Esophagus squamous epithelium (tissue), 5 donors: ENCODE results near the gene CPNE9. TPM values are rescaled to one million over a fixed set of nuclear protein-coding genes. Genes with fewer than 3 reads are reported as not detected.

ENCODE experiments used
- DNase-seq: peaks from one replicate; lab custom pipeline; 2025; lab: John Stamatoyannopoulos, UW
- H3K27ac ChIP-seq, 4 donors: fragments of 200-600 bp; sonication (generic); one replicate each; pipeline ENCODE4 v1.5.1; 2016 to 2019; ENCODE audit warnings: mild to moderate bottlenecking in 1 of 4
- H3K27me3 ChIP-seq, 4 donors: fragments of 200-600 bp; sonication (generic); 1 replicate in 3 of 4; 2 replicates in 1 of 4; pipeline versions ENCODE4 v1.5.1 to v1.6.0; 2017 to 2021; ENCODE audit warnings: antibody characterized with exemption in 1 of 4
- H3K36me3 ChIP-seq, 3 donors: fragments of 200-600 bp; sonication (generic); one replicate each; pipeline ENCODE4 v1.5.1; 2016 to 2019
- H3K4me1 ChIP-seq, 3 donors: fragments of 200-600 bp; sonication (generic); one replicate each; pipeline ENCODE4 v1.5.1; 2017 to 2019
- H3K4me3 ChIP-seq, 4 donors: fragments of 200-600 bp; sonication (generic); 1 replicate in 3 of 4; 2 replicates in 1 of 4; pipeline ENCODE4 v1.5.1; 2016 to 2019; ENCODE audit warnings: mild to moderate bottlenecking in 2 of 4, moderate library complexity in 1 of 4
- H3K9me3 ChIP-seq, 3 donors: fragments of 200-600 bp; sonication (generic); one replicate each; pipeline ENCODE4 v1.5.1; 2016 to 2019
- CTCF ChIP-seq, 6 experiments: fragments of 450-650 bp in 4 of 6; fragments of 200-600 bp in 2 of 6; sonication (generic) in 2 of 6; IDR thresholded peaks; one replicate each; pipeline ENCODE4 v1.5.1; 2016 to 2019; ENCODE audit warnings: antibody characterized with exemption in 6 of 6, mild to moderate bottlenecking in 4 of 6, moderate library complexity in 4 of 6
- POLR2A ChIP-seq, 4 donors: fragments of 450-650 bp; IDR thresholded peaks; one replicate each; pipeline ENCODE4 v1.6.1; 2017; ENCODE audit warnings: antibody characterized with exemption in 4 of 4, mild to moderate bottlenecking in 4 of 4, moderate library complexity in 3 of 4
- WGBS, 2 donors: methylation state at CpG; one replicate each; pipeline ENCODE4 v1.1.5; 2018; 5-methylcytosine and 5-hydroxymethylcytosine counted together
- intact Hi-C: fragments of 100-400 bp; cut with DNase I; formaldehyde crosslinking; loops from one replicate; pipeline ENCODE4 v1.15.0; 2022
- total RNA-seq, 4 donors: library from RNA; depleted of rRNA; stranded (reverse); fragments of >200 nt; gene quantifications; one replicate each; pipeline ENCODE4 v1.1.0, GENCODE V29; 2016
- donor health status: DM: yes; HTN: yes; CAD: no.

The CPNE9 gene, protein sequence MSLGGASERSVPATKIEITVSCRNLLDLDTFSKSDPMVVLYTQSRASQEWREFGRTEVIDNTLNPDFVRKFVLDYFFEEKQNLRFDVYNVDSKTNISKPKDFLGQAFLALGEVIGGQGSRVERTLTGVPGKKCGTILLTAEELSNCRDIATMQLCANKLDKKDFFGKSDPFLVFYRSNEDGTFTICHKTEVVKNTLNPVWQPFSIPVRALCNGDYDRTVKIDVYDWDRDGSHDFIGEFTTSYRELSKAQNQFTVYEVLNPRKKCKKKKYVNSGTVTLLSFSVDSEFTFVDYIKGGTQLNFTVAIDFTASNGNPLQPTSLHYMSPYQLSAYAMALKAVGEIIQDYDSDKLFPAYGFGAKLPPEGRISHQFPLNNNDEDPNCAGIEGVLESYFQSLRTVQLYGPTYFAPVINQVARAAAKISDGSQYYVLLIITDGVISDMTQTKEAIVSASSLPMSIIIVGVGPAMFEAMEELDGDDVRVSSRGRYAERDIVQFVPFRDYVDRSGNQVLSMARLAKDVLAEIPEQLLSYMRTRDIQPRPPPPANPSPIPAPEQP
- total RNA-seq = not detected

DNA sequence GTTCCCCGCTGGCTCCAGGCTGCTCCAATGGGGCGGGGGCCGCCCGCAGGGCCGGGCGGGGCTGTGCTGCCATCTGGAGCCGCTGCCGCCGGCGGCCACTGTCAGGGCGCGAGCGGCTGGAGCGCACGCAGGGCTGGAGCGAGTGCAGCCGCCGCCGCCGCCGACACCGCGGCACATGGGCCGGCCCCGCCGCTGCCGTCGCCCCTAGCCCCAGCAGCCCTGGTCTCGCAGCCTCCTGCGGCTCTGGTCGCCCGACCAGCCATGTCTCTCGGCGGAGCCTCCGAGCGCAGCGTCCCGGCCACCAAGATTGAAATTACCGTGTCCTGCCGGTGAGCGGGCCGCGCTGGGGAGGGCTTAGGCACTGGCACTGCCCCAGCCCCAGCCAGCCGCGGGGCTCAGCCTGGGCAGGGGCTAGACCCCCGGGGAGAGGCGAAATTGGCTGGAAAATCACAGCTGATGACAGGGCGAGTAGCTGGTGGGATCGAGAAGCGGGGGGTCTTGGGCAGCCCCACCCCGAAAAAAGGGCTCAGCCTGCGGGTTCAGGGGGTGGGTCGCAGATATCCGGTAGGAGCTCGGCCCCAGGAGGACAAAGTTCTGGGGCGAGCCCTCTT, at the start of gene CPNE9:
CPNE9 (plus strand) TSS at position 98 of the 611 bp plus-strand sequence; CDS start at position 262, 164 bp downstream.
- intact Hi-C loops = no loop called here
- TF ChIP-seq POLR2A (IDR thresholded peaks at IDR 0.05) (no peak), CTCF (IDR thresholded peaks at IDR 0.05) (no peak)
- Histone ChIP-seq H3K9me3 (no peaks in the 10 kb centered on the region), H3K4me1 (peaks cover 13 to 20% (median 13%) of the 10 kb centered on the region in 3 donors), H3K36me3 (peaks cover 0 to 42% (median 0%) of the 10 kb centered on the region in 3 donors), H3K27me3 (peaks cover 0 to 25% (median 0%) of the 10 kb centered on the region in 4 donors), H3K27ac (no peak within 1 kb of the TSS), H3K4me3 (peak within 1 kb of the TSS in 3 of 4 donors; percentile 27 to 60 (median 40))
- DNase-seq = no peak
- WGBS, 2 donors = 12% methylated on average over 6 of the region's 56 CpGs; no CpG with 5 or more reads in 1 of the 2 donors

- no peak for DNase-seq
- Histone ChIP-seq H3K4me1 (no peaks in the 10 kb centered on the region), H3K9me3 (no peaks in the 10 kb centered on the region), H3K27ac (no peak overlapping the region), H3K27me3 (no peaks in the 10 kb centered on the region), H3K36me3 (peaks cover 13 to 100% (median 38%) of the 10 kb centered on the region in 3 donors), H3K4me3 (no peak overlapping the region)
- intact Hi-C loops = no loop called here
- TF ChIP-seq POLR2A (IDR thresholded peaks at IDR 0.05) (no peak), CTCF (IDR thresholded peaks at IDR 0.05) (no peak)
- WGBS, 2 donors = 95 to 98% methylated on average over 4 of the region's 4 CpGs
Measured at GRCh38 chr3:9659849-9660248, 43.8 kb upstream of the CPNE9 start.

DNA sequence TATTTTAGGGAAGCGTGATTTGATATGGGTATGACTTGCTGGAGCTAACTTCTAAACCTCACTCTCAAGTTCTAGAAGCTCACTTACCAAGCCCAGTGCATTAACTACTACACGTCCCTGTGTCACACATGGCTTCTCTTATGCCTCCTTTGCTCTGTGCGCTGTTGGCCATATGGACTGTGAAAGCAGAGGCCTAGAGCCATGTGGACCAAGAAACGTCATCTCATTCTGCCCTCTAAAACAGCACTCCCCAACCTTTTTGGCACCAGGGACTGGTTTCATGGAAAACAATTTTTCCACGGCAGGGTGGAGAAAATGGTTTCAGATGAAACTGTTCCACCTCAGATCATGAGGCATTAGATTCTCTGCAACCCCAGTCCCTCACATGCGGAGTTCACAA, 42.7 kb upstream of the CPNE9 start:
- Histone ChIP-seq H3K27ac (no peak overlapping the region), H3K9me3 (no peaks in the 10 kb centered on the region), H3K4me3 (no peak overlapping the region), H3K36me3 (peaks cover 9 to 100% (median 34%) of the 10 kb centered on the region in 3 donors), H3K27me3 (no peaks in the 10 kb centered on the region), H3K4me1 (no peaks in the 10 kb centered on the region)
- intact Hi-C loops = no loop called here
- TF ChIP-seq CTCF (IDR thresholded peaks at IDR 0.05) = no peak
- TF ChIP-seq POLR2A (IDR thresholded peaks at IDR 0.05) = no peak
- no peak for DNase-seq
- 87 to 92% methylated on average over 5 of the region's 6 CpGs for WGBS, 2 donors

DNA sequence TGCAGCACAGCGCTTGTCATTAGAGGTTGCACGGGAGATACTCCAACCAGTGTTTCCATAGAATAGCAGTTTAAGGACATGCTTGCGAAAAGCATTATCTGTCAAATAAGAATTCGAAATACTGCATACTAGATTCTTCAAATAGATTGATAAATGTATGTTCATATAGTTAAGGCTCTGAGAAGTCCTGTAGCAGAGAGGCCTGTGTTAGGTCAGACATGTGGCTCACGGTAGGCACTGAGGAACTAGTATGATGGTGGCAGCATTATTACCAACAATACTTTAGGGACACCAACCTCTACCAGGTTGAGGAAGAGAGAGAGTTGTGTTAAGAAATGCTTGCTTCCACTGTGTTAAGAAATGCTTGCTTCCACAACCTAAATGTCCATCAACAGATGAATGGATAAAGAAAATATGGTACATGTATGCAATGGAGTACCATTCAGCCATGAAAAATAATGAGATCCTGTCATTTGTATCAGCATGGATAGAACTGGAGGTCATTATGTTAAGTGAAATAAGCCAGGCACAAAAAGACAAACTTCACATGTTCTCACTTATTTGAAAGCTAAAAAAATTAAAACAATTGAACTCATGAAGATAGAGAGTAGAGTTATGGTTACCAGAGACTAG, 39.4 kb upstream of the CPNE9 start:
- peaks cover 9 to 100% (median 40%) of the 10 kb centered on the region in 3 donors for H3K36me3 ChIP-seq
- no peaks in the 10 kb centered on the region for H3K27me3 ChIP-seq
- intact Hi-C loops = no loop called here
- H3K4me1 ChIP-seq = peaks cover 0 to 1% (median 0%) of the 10 kb centered on the region in 3 donors
- H3K9me3 ChIP-seq = no peaks in the 10 kb centered on the region
- no peak overlapping the region for H3K27ac ChIP-seq
- no peak for TF ChIP-seq CTCF (IDR thresholded peaks at IDR 0.05)
- no peak for TF ChIP-seq POLR2A (IDR thresholded peaks at IDR 0.05)
- H3K4me3 ChIP-seq = no peak overlapping the region
- no peak for DNase-seq
- 97 to 98% methylated on average over 5 of the region's 5 CpGs for WGBS, 2 donors
